Stimulated activated naive CD4-positive, alpha-beta T cell treated with Interleukin-2 at 50 U/mL for 16 hours (primary cell): ENCODE results near the gene NUDT4.
"Not testable (repeated sequence)": the region's sequence is repeated elsewhere in the genome, so short reads cannot be mapped to it uniquely, and the experiment has no call there.

Experiments
- DNase-seq: peaks from one replicate; lab custom pipeline; 2025; lab: John Stamatoyannopoulos, UW

NUDT4 gene

GRCh38 chr12:93429448-93429847 is 51.7 kb downstream of the NUDT4 start:
- no peak for DNase-seq

GRCh38 chr12:93429852-93430251 is 52.1 kb downstream of the NUDT4 start:
- no peak for DNase-seq

- DNase-seq, result no peak
Observed at GRCh38 chr12:93430280-93430679, 52.6 kb downstream of the NUDT4 start.

GRCh38 chr12:93432031-93432430 is 54.3 kb downstream of the NUDT4 start:
- not testable (repeated sequence) for DNase-seq

GRCh38 chr12:93434256-93434865 is 56.6 kb downstream of the NUDT4 start:
- no peak for DNase-seq

GRCh38 chr12:93438266-93439050 is 60.7 kb downstream of the NUDT4 start:
- no peak for DNase-seq

GRCh38 chr12:93440043-93440835 is 62.5 kb downstream of the NUDT4 start:
- DNase-seq, result no peak

- peak; percentile 37 for DNase-seq
Observed at GRCh38 chr12:93441081-93441616, 63.4 kb downstream of the NUDT4 start.

GRCh38 chr12:93441617-93442410 is 64.1 kb downstream of the NUDT4 start, which contains the start of gene UBE2N:
TSS of gene UBE2N (minus strand) at chr12:93441947. CDS start at chr12:93441884, 63 bp downstream.
- DNase-seq, result peak; percentile 96

- DNase-seq, result no peak
Observed at GRCh38 chr12:93442411-93443340, 65.0 kb downstream of the NUDT4 start.

- DNase-seq, result no peak
Observed at GRCh38 chr12:93443576-93443975, 65.9 kb downstream of the NUDT4 start.

- DNase-seq, result no peak
Observed at GRCh38 chr12:93447555-93448290, 70.0 kb downstream of the NUDT4 start.

- no peak for DNase-seq
Observed at GRCh38 chr12:93448796-93449195, 71.1 kb downstream of the NUDT4 start.

GRCh38 chr12:93449277-93449676 is 71.6 kb downstream of the NUDT4 start:
- DNase-seq, result no peak

- no peak for DNase-seq
Observed at GRCh38 chr12:93451423-93452158, 73.9 kb downstream of the NUDT4 start.

GRCh38 chr12:93453633-93454032 is 75.9 kb downstream of the NUDT4 start:
- no peak for DNase-seq

- DNase-seq, result no peak
Observed at GRCh38 chr12:93456077-93456476, 78.4 kb downstream of the NUDT4 start.
